ENCODE measurements around the gene FAM241A. TPM values are rescaled to one million over a fixed set of nuclear protein-coding genes. Genes with fewer than 3 reads are reported as not detected.

The FAM241A gene
- total RNA-seq, 1 donor from 2014 or later: 6.8 TPM

DNA sequence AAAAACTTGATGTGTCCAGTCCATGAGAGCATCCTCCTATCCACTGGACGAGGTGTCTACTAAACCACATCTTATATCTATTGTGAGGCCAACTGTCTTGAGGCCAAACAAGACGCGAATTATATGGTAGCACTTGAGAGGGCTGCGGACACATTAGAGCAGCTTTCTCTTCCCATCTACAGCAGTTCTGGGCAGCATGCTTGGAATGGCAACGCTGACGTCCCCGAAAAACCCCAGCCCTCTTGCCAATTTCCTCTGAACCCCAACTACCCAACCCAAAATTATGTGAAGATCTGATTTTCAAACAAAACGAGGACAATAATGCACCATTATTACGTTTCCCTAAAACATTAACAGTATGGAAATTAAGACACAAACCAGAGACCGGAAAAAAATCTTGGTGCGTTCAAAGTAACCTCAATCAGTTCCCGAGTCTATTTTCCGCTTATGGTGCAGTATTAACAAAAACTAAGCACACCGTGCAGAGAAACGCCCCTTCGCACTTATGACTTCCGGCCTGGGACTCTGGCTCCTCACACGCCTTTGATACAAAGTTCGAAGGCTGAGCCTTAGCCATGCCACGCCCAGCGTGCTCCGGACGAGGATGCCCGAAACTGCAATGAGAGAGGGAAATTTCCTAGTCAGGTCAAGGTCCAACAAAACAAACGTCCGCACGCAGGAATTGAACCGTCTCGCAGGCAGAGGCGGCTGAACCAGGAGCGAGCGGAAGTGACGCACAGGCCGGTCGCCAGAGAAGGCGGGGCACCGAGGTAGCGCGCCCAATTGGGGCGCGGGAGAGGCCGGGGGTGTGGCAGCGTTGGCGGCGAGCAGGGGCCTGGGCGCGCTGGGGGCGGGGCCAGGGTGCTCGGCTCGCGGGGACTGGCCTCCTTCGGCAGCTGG, 85.9 kb downstream of the FAM241A start:
- H3K9me3 ChIP-seq: no peaks in the 10 kb centered on the region
- H3K4me1 ChIP-seq: peaks cover 6% of the 10 kb centered on the region in 2 donors
- TF ChIP-seq, protein P1, sequence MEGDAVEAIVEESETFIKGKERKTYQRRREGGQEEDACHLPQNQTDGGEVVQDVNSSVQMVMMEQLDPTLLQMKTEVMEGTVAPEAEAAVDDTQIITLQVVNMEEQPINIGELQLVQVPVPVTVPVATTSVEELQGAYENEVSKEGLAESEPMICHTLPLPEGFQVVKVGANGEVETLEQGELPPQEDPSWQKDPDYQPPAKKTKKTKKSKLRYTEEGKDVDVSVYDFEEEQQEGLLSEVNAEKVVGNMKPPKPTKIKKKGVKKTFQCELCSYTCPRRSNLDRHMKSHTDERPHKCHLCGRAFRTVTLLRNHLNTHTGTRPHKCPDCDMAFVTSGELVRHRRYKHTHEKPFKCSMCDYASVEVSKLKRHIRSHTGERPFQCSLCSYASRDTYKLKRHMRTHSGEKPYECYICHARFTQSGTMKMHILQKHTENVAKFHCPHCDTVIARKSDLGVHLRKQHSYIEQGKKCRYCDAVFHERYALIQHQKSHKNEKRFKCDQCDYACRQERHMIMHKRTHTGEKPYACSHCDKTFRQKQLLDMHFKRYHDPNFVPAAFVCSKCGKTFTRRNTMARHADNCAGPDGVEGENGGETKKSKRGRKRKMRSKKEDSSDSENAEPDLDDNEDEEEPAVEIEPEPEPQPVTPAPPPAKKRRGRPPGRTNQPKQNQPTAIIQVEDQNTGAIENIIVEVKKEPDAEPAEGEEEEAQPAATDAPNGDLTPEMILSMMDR (IDR thresholded peaks at IDR 0.05): no peak
- no peaks in the 10 kb centered on the region for H3K27me3 ChIP-seq
- H3K27ac ChIP-seq: peak overlapping the region; percentile 93 to 95
- no peaks in the 10 kb centered on the region for H3K36me3 ChIP-seq
- DNase-seq (ENCODE audit: low spot score in 2 of 2): peak; percentile 84 to 99
- peak overlapping the region; percentile 83 to 97 for H3K4me3 ChIP-seq
- intact Hi-C loops (cut with DNase I): loop anchor here (1.0 to 5.0 kb wide), 5 partner anchors 54 to 406 kb away; partner anchors contain the start of genes ALPK1, FAM241A, LARP7 and NEUROG2

DNA sequence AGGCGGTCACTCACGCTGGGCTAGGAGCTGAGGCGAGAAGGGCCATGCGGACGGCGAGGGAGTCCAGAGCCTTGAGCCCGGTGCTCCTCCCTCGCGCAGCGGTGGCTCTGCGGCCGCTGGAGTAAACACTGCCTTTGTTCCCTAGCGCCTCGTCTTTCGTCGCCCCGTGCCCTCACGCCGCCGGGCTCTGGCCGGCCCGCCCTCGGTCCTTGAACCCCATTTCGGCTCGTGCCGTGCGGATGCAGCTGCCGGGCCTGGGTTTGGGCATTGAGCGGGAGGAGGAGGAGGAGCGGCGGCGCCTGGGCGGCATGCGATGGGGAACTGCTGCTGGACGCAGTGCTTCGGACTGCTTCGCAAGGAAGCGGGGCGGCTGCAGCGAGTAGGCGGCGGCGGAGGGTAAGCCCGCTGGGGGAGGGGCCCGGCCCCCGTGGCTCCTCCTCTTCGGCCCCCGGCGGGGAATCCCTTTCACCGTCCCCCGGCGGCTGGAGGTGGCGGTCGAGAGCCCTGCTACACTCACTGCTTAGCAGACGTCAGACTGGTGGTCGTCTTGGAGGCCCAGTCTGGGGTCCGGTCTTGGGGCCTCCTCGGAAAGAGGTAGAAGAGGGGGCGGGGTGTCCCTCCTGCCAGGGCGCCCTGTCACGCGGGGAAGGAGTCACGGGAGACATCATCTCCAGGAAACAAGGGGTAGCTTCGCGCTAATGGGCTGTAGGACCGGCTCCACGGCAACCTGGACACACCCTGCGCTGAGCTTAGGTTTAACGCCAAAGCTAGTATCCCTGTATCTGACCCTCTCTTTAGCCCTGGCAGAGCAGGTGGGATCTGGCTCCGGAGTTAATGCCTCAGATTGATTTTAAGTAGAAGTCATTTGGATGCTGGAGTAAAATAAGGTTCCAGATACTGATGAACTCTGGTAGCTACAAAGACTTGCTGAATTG, 86.8 kb downstream of the FAM241A start, which contains the start of gene AP1AR:
AP1AR (plus strand) TSS at position 9 of the 935 bp plus-strand sequence; CDS start at position 314, 305 bp downstream.
- H3K4me3 ChIP-seq: peak within 1 kb of the TSS; percentile 83 to 97
- intact Hi-C loops (cut with DNase I): loop anchor here (1.0 to 5.0 kb wide), 5 partner anchors 53 to 405 kb away; partner anchors contain the start of genes ALPK1, FAM241A, LARP7 and NEUROG2
- H3K9me3 ChIP-seq: no peaks in the 10 kb centered on the region
- TF ChIP-seq, protein P1 (IDR thresholded peaks at IDR 0.05): peak in 2 of 3 experiments; percentile 36 to 38
- no peaks in the 10 kb centered on the region for H3K27me3 ChIP-seq
- peak within 1 kb of the TSS; percentile 93 to 95 for H3K27ac ChIP-seq
- no peaks in the 10 kb centered on the region for H3K36me3 ChIP-seq
- DNase-seq (ENCODE audit: low spot score in 2 of 2): peak; percentile 44 to 89
- H3K4me1 ChIP-seq: peaks cover 6% of the 10 kb centered on the region in 2 donors

DNA sequence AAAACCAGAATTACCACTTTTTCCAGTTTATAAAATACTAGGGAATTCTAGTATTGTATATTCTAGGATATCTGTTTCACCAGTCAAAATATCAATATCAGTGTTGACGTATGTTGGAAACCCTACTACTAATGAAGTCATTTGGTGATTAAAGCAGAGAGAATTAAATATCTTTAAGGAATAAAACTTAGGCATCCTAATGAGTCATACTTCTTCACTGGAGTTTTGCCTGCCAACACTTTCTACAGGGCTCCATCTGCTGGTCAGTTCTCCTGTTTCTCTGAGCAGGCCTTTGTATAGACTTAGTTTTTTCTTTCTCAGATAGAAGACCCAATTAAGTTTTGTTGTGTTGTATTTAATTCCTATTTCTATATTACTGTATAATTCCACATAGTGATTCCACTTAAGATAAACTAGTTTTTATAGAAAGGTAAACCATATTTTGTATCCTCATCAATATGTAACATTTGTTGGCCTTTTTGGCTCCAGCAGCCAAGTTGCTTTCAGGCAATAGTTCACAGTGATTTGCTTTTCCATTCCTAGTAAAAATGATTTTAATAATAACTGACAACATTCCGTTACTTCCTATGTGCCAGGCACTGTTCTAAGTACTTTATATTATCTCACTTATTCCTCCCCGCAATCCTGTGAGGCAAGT, 89.8 kb downstream of the FAM241A start:
- no peaks in the 10 kb centered on the region for H3K36me3 ChIP-seq
- intact Hi-C loops (cut with DNase I): loop anchor here (1.0 to 5.0 kb wide), 2 partner anchors 136 to 282 kb away; partner anchors contain the start of gene NEUROG2
- H3K4me1 ChIP-seq: peaks cover 6% of the 10 kb centered on the region in 2 donors
- no peak overlapping the region for H3K27ac ChIP-seq
- TF ChIP-seq, protein P1 (IDR thresholded peaks at IDR 0.05): peak; percentile 54 to 78 (median 77)
- no peaks in the 10 kb centered on the region for H3K9me3 ChIP-seq
- no peak overlapping the region for H3K4me3 ChIP-seq
- peak in 1 of 2 donors; percentile 86 for DNase-seq (ENCODE audit: low spot score in 2 of 2)
- no peaks in the 10 kb centered on the region for H3K27me3 ChIP-seq

DNA sequence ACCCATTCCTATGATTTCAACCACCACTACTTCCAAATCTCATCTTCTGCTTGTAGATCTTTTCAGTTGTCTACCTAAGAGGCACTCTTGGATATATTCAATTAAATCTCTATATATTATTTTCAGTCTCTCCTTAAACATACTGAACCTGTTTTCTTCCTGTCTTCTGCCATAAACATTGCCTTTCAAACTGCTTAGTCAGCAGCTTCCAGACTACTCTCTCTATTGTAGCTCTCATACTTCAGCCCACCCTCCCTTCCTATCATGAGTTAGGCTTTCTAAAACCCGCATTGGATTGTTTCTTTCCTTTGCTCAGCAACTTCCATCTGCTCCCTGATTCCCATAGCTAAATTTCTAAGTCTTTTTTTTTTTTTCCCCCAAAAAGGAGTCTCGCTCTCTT, 90.8 kb downstream of the FAM241A start:
- H3K27ac ChIP-seq: no peak overlapping the region
- DNase-seq (ENCODE audit: low spot score in 2 of 2): no peak
- intact Hi-C loops (cut with DNase I): no loop called here

More for the DNA sequence above, 90.8 kb downstream of the FAM241A start:
- peaks cover 3 to 6% of the 10 kb centered on the region in 2 donors for H3K4me1 ChIP-seq
- no peaks in the 10 kb centered on the region for H3K36me3 ChIP-seq
- H3K9me3 ChIP-seq: no peaks in the 10 kb centered on the region
- H3K27me3 ChIP-seq: no peaks in the 10 kb centered on the region
- TF ChIP-seq, protein P1 (IDR thresholded peaks at IDR 0.05): no peak
- no peak overlapping the region for H3K4me3 ChIP-seq
